Adrenal gland (tissue), 5 donors: Measurements from ENCODE around the gene KDM6A.
"Not testable (repeated sequence)": the region's sequence is repeated elsewhere in the genome, so short reads cannot be mapped to it uniquely, and the experiment has no call there.

Experiments
- POLR2A ChIP-seq, 2 donors: fragments of 450-650 bp; IDR thresholded peaks; one replicate each; pipeline ENCODE4 v1.6.1; 2017; ENCODE audit warnings: antibody characterized with exemption in 2 of 2, mild to moderate bottlenecking in 2 of 2, moderate library complexity in 1 of 2
- TF ChIP-seq, protein P1 (sequence below), 6 experiments: fragments of 450-650 bp in 4 of 6; fragments of 200-600 bp in 2 of 6; sonication (generic) in 1 of 6; IDR thresholded peaks; 1 replicate in 5 of 6; 2 replicates in 1 of 6; pipeline versions ENCODE4 v1.5.1 to v1.8.0; 2016 to 2021; ENCODE audit warnings: antibody characterized with exemption in 6 of 6, mild to moderate bottlenecking in 2 of 6, moderate library complexity in 1 of 6
- donor health status: DM: no; HTN: no; CAD: no.

DNA sequence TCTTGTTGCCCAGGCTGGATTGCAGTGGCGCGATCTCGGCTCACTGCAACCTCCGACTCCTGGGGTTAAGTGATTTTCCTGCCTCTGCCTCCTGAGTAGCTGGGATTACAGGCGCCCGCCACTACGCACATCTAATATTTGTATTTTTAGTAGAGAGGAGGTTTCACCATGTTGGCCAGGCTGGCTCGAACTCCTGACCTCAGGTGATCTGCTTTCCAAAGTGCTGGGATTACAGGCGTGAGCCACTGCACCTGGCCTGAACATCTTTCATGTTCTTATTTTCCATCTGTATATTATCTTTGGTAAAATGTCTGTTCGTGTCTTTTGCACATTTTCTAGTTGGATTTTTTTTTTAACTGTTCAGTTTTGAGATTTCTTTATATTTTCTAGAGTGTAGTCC lies 17.7 kb downstream of the KDM6A start:
- TF ChIP-seq, protein P1, sequence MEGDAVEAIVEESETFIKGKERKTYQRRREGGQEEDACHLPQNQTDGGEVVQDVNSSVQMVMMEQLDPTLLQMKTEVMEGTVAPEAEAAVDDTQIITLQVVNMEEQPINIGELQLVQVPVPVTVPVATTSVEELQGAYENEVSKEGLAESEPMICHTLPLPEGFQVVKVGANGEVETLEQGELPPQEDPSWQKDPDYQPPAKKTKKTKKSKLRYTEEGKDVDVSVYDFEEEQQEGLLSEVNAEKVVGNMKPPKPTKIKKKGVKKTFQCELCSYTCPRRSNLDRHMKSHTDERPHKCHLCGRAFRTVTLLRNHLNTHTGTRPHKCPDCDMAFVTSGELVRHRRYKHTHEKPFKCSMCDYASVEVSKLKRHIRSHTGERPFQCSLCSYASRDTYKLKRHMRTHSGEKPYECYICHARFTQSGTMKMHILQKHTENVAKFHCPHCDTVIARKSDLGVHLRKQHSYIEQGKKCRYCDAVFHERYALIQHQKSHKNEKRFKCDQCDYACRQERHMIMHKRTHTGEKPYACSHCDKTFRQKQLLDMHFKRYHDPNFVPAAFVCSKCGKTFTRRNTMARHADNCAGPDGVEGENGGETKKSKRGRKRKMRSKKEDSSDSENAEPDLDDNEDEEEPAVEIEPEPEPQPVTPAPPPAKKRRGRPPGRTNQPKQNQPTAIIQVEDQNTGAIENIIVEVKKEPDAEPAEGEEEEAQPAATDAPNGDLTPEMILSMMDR (IDR thresholded peaks at IDR 0.05), result not testable (repeated sequence)
- TF ChIP-seq POLR2A (IDR thresholded peaks at IDR 0.05), result not testable (repeated sequence)
